Activated CD8-positive, alpha-beta memory T cell treated with anti-CD3 and anti-CD28 coated beads for 1 hour (primary cell): Measurements from ENCODE around the gene SHMT2.

Source experiments
- DNase-seq, 2 donors: peaks; one replicate each; pipeline ENCODE4 v3.0.0-alpha.2; 2020; ENCODE audit warnings: low read depth in 1 of 2; ENCODE audit errors: extremely low read depth in 1 of 2

The SHMT2 gene

DNA sequence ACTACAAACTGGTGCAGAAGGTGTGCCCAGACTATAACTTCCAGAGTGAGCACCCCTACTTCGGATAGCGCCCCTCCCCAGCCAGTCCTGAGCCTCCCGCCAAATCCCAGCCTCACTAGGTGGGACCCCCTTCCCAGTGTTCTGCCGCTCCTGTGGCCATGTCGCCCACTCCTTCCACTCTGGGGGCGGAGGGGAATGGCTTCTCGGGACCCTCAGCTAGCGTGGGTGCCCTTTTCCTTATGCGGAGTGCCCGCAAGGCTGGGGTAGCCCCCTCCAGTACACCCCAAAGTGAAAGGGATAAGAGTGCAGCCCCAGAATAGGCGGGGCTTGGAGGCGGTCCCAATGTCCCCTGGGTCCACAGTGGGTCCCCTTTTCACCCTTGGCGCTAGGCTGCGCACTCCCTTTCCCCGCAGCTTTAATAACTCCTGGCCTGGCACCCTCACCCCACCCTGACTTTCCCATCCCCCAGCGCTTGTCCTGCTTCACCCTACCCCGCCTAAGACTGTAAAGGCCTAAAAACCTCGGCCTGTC, 3.8 kb upstream of the SHMT2 start:
- no peak for DNase-seq

DNA sequence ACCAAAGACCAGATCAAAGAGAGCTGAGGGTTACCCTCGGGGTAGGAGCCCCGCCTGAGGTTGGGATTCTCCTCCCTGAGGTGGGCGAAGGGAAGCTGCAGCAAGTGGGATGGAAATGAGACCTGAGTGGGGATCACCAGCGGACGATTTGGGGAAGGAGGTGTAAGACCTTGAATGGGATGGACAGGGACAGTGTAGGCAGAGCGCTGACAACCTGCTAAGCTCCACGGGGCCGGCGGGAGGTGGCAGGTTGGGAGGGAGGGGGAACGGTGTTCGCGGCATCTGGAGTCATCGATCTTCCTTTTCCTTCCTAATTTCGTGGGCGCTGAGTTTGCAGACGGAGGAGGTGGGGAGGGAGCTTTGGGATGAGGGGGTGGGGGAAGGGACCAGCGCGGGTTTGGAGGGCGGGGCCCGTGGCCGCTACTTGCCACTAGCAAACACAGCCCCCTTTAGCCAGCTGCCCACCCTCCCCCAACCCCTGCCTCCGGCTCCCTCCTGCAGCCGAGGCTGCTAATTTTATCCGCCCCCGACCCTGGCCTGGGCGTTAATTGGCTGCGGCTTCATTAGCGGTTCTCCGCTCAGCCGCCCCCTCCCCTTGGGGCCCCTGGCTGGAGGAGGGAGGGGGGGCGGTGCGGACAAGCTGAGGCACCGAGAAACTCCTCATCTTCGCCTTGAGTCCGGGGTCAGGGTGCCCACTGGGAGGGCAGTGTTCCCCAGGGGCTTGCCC, 2.8 kb upstream of the SHMT2 start:
- no peak for DNase-seq

DNA sequence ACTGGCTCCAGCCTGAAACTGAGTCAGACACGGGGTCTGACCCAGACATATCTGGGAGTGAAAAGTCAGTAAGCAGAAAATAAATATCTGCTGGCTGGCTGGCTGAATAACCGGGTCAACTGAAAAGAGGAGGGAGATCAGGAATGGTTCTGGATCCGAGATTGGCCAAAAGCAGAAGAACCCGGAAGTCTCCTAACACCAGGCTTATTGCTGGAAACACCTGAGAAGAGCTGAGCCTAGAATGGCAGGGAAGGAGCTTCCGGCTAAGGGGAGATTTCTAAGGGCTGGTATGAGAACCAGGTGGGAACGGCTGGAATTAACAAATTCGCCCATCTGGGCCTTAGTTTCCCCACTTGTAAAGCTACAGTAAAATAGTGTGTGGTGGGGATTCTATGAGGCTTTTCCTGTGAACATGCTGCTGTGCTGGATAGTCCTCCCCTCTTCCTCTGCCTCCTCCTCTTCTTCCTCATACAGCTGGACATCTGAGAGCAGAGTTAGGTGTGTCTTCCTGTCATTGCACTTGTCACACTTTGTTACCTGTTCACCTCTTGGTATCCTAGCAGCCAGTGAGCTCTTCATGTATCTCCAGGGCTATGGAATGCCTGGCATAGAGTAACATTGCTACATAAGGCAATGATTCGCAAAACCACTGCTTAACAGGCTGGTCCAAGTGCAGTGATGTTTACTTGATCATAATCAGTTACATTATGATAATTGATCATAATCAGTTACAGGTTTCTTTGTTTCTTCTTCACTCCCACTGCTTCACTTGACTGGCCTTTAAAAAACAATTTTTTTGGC, 2.0 kb upstream of the SHMT2 start:
- no peak for DNase-seq

DNA sequence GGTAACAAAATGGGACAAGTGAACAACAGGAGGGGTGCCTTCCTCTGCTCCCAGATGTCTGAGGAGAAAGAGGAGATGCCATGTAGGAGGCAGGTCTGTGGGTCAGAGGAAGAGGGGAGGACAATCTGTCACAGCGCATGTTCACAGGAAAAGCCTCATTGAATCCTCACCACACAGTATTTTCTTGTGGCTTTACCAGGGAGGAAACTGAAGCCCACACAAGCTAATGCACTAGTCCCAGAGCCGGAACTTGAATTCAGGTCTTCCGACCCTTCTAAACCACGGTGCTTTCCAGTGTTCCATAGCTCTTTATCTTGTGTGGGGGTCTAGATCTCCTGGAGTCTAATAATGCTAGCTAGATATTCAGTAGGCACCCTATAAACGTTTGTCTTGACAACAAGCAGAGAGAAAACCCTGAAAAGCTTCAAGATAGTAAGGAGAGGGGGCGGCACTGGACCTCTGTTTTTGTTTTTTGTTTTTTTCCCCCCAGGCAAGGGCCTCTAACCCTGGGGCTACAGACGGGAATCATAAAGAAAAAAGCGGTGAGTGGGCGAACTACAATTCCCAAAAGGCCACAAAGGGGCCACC, 371 bp upstream of the SHMT2 start:
- DNase-seq: no peak

DNA sequence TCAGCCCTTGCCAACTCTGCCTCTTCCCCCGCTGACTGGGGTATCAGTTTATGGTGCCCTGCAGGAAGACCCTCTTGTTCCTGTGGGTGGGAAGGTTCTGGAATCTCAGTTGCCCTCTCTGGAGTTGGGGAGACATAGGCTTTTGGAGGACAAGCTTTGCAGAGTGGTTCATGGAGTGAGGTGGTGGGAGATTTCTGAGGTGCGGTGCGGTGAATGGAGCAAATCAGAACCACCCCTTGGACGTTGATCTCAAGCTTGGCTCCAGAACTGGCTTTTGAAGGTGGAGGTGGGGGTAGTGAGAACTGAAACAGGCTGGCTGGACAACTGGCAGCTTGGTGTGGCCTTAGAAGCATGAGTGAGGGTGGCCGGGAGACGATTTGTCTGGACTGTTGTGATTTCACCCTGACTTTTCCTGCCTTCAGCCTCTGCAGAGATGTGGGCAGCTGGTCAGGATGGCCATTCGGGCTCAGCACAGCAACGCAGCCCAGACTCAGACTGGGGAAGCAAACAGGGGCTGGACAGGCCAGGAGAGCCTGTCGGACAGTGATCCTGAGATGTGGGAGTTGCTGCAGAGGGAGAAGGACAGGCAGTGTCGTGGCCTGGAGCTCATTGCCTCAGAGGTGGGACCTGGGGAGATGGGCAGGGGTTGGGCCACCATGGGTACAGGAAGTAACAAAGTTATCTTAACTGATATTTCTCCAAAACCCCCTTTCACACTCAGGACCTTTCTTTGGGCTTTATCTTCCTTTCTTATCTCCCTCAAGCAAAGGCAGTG, 1.1 kb downstream of the SHMT2 start:
- DNase-seq: no peak

DNA sequence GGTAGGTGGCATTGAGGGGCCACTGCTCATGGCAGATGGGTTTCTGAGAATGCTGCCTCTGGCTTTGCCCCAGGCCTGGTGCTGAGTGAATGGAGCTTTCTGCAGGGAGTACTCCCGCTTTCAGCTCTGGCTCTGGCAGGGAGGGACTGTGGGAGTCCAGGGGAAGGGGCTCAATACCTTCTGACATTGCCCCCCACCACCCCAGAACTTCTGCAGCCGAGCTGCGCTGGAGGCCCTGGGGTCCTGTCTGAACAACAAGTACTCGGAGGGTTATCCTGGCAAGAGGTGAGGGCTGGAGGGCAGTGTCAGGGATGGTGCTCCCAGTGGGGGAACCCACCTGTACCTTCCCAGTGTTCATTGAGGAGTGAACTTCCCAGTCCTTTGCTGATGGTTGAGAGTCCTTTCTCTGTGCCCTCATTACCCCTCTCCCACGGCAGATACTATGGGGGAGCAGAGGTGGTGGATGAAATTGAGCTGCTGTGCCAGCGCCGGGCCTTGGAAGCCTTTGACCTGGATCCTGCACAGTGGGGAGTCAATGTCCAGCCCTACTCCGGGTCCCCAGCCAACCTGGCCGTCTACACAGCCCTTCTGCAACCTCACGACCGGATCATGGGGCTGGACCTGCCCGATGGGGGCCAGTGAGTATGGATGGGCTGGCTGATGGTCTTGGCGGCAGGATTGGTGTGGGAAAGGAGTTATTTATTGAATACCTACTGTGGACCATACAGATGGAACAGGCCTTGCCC, 1.9 kb downstream of the SHMT2 start:
- DNase-seq: no peak

DNA sequence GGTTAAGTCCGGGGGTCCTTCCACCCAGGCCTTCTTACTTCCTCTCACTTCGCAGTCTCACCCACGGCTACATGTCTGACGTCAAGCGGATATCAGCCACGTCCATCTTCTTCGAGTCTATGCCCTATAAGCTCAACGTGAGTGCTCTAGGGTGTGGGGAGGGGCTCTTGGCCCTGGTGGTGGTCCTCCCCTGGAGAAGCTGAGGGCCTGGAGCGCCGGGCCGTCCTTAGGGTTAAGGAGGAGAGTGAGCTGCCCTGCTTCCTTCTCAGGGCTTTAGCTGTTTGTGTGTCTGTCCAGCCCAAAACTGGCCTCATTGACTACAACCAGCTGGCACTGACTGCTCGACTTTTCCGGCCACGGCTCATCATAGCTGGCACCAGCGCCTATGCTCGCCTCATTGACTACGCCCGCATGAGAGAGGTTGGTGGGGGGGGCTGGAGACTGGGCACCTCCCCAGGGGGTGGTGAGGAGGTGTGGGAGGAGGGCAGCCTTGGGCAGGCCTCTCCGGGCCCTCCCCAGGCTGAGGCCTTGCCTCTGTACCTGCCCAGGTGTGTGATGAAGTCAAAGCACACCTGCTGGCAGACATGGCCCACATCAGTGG, 2.7 kb downstream of the SHMT2 start:
- no peak for DNase-seq

DNA sequence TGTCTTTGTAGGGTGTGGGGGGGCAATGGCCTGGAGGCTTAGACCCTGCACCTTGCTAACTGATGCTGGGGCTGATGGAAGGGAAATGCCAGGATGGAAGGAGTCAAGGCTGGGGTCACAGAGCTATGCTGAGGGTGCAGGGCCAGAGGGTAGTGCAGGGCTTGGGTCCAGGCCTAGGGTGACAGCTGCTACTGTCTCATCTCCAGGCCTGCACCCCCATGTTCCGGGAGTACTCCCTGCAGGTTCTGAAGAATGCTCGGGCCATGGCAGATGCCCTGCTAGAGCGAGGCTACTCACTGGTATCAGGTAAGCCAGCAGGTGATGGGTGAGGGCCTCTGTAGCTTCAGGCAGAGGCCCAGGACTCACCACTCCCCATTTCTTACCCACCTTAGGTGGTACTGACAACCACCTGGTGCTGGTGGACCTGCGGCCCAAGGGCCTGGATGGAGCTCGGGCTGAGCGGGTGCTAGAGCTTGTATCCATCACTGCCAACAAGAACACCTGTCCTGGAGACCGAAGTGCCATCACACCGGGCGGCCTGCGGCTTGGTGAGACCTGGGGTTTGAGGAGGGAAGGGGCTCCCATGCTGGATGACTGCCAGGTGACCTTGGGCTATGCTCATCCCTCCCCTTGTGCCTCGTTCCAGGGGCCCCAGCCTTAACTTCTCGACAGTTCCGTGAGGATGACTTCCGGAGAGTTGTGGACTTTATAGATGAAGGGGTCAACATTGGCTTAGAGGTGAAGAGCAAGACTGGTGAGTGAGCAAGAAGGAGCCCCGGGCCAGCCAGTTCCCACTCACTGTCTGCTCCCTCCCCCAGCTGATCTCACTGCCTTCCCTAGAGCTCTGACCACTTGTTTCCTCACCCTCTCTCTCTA, 4.1 kb downstream of the SHMT2 start:
- no peak for DNase-seq

DNA sequence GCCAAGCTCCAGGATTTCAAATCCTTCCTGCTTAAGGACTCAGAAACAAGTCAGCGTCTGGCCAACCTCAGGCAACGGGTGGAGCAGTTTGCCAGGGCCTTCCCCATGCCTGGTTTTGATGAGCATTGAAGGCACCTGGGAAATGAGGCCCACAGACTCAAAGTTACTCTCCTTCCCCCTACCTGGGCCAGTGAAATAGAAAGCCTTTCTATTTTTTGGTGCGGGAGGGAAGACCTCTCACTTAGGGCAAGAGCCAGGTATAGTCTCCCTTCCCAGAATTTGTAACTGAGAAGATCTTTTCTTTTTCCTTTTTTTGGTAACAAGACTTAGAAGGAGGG, 4.7 kb downstream of the SHMT2 start:
- DNase-seq: no peak

DNA sequence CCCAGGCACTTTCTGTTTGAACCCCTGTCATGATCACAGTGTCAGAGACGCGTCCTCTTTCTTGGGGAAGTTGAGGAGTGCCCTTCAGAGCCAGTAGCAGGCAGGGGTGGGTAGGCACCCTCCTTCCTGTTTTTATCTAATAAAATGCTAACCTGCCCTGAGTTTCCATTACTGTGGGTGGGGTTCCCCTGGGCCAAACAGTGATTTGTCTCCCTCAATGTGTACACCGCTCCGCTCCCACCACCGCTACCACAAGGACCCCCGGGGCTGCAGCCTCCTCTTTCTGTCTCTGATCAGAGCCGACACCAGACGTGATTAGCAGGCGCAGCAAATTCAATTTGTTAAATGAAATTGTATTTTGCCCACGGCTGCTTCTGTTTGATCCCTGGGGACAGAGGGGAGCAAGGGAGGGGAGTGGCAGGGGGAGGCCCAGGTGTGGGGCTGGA, 5.1 kb downstream of the SHMT2 start:
- no peak for DNase-seq

DNA sequence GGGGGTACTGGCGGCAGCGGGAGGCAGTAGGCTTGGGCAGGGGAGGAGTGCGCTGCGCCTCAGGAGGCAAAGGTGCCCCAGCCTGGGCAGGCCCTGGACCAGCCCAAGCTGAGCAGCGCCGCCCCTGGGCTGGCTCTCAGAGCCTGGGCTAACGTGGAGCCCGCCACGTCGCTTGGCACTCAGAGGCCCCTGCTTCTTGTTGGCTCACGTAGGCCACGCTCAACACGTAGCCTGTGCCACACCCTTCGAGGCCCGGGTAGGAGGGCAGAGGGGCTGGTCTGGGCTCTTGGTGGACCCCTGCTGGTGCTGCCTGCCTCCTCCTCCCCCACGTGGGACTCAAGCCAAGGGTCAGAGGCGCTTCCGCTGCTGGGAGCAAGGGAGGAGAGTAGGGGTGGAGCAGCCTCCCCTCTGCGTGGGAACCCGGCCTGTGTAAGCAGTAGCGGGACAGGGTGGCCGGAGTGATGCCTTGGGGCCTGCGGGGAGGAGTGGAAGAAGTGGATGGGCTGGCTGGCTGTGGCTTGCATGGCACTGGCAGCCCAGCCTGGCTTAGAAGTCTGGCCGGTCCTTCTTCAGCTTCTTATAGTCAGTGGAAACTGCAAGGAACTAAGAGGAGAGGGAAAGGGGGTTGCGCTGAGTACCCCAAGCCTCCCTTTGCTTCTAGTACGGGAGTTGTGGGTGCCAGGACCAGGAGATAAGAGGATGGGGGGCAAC, 5.7 kb downstream of the SHMT2 start:
- DNase-seq: no peak

DNA sequence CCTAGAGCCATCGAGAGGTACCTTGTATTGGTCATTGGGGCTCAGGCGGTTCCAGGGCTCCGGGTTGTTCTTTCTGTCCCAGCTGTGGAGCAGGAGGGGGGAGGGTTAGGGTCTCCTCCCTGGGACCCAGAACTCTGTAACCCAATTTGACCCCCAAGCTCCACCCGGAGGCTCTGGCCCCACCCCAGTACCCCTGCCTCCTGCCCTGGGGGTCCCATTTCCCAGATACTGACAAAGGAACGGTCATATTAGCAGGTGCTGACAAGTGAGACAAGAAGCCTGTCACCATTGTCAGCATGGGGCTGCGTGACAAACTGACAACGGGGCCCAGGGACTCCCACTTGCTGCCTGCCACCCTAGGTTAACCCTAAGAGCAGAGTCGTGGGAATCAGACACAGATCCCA, 6.2 kb downstream of the SHMT2 start:
- DNase-seq: no peak

DNA sequence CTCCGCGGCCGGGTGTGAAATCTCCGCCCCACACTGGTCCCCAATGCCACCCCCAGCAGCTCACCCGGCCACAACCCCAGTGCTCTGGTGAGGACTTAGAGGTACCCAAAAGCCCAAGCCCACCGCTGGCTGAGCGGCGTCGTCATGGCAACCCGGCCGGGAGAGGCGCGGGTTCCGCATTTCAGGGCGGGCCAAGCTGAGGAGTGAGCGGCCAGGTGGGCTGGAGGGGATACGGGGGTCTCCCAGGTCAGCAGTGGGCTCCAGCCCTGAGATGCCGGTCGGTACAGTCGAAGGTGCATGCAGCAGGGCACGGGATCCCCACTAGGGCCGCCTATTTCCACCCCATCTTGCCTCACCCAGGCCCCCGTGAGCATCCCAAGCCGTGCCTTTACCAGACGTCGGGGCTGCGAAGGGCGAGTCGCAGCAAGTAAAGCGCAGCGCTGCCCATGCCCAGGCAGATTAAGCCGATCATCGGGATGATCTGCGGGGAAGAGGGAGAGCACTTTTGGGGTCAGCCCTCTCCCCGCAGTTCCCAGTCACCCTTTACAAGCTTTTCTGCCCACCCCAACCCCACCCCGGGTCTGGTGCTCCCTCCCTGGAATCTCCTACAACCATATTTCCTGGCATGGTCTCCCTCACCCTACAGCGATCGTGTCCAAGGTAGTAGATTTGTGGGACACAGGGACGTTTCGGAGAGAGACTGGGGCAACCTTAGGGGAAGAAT, 6.9 kb downstream of the SHMT2 start:
- DNase-seq: no peak

DNA sequence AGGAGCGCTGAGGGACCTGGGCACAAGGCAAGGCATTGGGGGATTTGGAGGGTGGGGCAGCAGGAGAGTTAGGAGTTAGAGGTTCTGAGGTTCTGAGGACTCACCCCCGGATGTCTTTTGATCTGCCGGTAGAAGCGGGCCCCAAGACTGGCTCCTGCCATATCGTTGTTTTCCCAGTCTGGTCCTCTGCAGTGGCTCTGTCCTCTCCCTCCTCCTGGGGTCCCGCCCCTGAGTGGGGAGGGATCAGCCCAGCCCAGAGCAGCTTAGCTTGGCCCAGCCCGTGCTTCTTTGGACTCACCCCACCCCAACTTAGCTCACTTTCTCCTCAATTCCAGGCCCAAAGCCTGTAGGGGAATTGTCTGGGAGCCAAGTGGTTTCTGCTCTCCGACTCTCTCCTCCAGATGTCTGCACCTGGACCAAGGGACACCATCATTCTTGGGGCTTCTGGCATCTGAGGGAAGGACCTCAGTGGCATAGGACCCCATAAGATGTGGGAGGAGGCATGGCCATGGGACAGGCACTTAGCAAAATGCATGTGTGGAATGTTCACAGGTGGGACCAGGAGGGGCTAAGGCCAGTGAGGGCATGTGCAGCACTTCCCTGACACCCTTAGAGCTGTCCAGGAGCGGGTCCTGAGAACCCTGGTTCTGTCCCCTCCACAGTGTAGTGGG, 7.5 kb downstream of the SHMT2 start:
- DNase-seq: no peak

DNA sequence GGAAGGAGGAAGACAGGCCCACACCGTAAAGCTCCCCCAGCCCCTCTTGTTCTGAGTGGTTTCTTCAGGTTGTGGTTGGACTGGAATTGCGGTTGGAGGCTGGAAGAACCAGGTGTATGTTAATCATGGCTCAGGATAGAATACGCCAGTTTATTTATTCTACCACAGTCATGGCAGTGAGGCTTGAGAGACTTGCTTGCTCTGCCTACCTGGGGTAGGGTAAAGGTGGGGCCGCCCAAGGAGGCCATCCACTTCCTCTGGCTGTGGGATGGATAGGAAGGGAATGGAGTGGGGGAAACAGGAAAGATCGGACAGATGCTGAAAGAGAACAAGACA, 8.1 kb downstream of the SHMT2 start:
- DNase-seq: no peak

DNA sequence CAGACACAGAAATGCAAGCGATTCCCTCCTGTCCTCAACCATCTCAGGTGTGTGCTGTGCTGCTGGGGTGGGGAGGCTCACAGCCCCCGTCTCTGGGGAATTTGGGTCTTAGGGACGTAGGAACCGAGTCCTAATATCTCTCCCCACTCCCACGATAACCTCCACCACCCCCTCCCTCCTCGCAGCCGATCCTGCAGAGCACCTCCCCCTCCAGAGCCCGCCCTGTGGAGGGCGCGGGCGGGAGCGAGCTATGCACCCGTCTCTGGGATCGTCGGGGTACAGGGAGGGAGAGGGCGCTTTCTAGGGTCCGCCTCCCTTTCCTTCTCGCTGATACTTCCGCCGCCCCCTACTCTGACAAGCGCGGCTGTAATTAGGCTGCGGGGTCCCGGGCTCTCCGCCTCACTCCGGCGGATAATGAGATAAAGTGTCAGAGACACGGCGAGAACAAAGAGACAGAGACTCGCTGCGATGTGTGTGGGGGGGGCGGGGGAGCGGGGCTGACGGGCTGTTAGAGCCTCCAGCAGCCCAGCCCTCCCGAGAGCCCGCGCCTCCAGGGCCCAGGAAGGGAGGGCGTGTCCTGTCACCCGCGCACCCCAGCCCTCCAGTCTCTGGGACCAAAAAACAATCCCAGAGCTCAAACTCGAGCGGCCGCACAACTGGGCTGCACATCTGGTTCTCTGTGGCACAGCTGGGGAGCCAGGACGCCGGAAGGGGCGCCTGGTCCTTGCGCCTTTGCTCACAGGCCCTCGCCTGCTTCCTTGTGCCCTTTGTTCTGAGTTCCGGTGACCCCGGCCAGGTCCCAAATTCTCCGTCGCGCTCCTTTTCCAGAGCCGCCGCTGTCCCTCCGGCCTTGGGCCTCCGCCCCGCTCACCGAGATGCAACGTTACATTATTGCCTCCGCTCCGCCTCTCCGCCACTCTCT, 8.7 kb downstream of the SHMT2 start:
- DNase-seq: no peak
